GM19372 (cell line): Measurements from ENCODE around the gene PBXIP1.

Experiments
- ATAC-seq: cut with Tn5 transposase; IDR thresholded peaks from one replicate; pipeline ENCODE4 v1.9.1; 2021; ENCODE audit warnings: mild to moderate bottlenecking, low read depth, moderate library complexity; ENCODE audit not compliant: unreplicated experiment

Gene PBXIP1, protein sequence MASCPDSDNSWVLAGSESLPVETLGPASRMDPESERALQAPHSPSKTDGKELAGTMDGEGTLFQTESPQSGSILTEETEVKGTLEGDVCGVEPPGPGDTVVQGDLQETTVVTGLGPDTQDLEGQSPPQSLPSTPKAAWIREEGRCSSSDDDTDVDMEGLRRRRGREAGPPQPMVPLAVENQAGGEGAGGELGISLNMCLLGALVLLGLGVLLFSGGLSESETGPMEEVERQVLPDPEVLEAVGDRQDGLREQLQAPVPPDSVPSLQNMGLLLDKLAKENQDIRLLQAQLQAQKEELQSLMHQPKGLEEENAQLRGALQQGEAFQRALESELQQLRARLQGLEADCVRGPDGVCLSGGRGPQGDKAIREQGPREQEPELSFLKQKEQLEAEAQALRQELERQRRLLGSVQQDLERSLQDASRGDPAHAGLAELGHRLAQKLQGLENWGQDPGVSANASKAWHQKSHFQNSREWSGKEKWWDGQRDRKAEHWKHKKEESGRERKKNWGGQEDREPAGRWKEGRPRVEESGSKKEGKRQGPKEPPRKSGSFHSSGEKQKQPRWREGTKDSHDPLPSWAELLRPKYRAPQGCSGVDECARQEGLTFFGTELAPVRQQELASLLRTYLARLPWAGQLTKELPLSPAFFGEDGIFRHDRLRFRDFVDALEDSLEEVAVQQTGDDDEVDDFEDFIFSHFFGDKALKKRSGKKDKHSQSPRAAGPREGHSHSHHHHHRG

DNA sequence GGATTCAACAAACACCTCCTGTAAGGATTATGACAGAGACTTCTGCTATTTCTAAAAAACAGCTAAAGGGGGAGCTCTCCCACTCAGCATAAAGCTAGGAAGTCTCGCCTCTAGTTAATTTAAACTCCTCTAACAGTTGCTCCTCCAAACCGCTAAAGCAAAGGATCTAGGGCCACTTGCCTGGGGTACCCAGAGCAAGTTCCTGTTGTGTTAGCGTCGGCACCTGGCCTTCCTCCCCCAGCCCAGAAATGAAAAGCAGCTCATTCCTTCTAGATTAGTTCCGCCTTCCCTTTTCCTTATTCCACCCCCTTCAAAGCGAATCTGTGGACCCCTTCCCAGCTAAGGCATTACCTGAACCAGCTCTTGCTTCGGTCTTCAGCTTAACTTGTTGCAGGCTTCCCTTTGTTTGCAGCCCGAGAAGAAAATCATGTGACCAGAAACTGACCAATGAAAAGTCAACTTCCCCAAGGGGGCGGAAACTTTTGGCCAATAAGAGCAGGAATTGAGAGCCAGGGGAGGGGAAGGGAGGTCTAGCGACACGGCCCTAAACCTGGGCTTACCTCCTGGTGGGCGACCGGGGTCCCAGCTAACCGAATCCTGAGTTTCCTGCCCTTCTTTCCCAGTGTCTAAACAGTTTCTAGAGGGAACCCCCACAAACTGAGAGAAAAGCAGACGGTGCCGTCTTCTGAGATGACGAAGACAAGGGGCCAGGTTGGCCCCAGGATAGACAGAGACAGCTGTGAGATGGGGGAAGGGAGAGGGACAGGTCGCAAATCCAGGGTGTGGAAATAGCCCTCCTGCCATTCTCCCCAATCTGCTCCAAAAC lies at the start of gene PBXIP1:
PBXIP1 (minus strand) TSS at position 382 of the 826 bp plus-strand sequence. CDS start 2,378 bp downstream, outside the sequence.
- no peak for ATAC-seq

DNA sequence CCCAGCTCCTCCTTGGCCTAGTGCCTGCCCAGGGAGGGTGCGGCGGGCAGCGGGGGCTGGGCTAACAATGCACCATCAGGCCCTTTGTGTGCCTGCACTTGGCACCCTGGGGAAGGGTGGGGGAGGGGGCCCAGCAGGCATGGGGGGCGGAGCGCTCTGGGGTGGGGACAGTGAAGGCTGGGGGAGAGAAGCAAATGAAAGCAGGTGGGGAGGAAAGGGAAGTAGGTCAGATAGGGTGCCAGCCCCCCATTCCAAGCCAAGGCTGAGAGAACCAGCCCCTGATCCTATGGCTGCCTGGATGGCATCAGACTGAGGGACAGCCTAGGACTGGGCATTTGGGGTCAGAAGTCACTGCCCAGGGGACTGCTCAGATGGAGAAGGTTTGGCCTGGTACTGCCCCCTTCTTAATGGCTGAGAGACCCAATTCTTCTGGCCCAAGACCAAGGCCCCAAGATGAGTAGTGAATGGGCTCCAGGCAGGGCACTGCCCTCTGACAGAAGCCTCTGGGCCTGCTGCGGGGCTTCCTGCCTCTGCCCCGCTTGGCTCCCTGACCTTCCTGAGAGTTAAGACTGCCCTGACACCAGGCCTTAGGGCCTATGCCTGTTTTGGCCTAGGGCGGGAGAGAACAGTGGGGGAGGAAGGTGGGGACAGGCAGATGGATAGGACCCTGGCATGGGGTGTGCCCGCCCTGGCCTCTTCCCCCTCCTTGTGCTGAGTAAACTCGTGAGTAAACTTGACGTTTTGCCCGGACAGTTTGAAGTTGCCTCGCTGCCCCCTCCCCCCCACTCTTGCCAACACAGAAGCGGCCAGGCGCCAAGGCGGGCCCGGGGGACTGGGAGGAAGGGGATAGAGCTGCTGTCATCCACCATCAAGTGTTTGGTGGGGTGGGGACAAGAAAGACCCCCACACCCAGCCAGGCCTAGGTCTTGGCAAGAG lies 49.4 kb upstream of the PBXIP1 start:
- ATAC-seq, result no peak

DNA sequence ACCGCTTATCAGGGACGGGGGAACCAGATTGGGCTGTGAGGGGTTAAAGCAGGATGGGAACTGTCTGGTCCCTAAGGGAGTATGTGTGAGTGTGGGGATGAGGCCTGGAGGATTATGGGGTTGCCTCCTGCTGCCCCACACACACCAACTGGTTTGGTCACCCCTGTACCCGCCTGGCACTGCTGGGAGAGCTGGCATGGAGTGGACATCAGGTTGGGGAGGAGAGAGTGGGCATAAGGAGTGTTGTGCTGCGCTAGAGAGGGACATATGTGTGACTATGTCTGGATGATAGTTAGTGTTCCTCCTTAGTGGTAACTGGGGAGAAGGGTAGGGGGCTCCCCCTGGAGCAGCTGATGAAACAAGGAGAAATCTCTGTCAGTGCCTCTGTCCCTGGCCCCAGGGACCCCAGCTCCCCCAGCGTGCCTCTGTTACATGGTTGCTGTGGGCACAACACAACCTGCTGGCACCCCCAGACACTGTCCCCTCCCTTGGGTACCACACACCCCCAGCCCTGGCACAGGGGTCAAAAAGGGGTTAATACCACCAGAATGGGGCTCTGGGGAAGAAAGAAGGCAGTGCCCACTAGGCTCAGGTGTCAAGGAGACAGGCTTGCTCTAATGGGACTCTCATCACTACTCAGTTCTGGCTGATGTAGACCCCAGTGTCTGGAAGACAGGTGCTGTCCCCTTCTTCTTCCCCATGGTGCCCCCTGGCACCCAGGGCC lies 48.6 kb upstream of the PBXIP1 start:
- ATAC-seq, result no peak

DNA sequence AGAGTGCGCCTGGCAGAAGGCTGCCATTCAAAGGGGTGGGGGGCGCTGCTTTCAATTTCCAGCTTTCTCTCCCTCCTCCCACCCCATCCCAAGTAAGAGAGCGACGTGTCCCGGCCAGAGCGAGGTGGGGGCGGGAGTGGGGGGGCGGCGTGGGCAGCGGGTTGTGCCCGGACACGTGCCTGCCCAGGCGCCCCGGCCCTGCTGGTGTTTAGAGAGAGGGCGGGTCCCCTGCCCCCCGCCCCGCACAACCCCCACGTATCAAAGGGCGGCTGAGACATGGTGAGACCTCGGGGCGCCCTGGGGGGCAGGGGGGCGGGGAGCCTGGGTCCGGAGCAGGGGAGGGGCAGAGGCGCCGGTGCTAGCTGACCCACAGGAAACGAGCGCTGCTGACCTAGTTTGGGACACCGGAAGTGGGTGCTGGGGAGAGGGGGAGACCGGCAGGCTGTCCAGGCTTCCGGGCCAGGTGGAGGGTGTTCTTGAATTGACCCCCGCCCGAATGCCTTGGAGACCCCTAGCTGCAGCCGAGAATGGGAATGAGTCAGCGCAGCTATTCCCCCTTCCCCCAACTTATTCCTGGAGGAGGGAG lies 48.0 kb upstream of the PBXIP1 start:
- ATAC-seq, result no peak

DNA sequence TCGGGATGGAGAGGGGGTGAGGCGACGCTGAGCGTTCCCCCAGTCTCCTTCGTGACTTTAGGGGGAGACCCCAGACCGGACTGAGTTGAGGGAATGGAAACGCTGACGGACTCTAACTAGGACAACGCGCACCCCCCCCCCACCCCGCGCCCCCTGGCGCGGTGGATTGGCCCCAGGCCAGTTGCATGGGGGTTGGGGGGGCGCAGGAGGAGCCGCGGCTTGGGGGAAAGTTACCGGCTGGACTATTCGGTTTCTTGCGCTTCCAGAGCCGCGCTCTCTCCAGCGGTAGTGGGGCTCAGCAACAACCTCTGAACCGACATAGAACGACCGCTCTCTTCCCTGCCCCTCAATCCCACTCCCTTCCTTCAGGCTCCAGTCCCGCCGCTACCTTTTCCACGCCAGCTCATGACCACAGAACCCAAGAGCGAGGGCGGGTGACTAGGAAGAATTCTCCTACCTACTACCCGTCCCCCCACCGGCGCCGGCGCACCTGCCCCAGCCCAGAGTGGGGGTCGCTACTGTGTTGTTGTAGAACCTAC lies 47.4 kb upstream of the PBXIP1 start:
- ATAC-seq, result no peak

DNA sequence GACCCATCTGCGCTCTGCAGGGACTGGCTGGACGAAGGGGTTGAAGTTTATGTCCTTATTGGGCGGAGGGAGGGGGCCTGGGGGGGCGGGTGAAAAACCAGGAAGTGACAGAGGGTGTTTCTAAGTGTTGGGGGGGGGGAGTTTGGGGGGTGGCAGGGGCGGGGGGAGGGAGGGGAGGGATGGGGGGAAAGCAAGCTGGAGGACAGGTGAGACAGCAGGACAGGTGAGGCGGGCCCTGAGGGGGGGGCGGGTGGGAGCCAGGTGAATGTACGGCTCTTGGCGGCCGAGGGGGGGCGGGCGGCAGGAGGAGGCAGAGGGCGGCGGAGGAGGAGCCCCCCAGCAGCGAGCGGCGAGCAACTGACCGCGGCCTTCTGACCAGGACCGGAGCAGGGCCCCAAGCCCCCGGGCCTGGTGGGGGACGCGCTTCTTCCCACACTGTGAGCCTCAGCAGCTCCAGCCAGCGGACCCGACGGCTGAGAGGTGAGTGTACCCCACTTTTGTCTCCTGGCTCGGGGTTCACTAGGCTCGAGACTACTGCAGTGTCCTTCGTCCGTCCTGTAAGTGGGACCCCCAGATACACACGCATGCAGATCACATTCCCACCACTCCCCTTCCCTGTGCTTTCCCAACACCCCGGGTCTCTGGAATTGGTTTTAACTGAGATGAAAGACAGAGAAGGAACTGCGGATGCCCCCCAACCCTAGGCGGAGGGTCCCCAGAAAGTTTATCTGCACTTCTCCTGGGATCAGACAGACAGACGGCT lies 46.7 kb upstream of the PBXIP1 start, which contains the start of gene ZBTB7B:
ZBTB7B (plus strand) TSS at position 339 of the 763 bp plus-strand sequence. CDS start 11,859 bp downstream, outside the sequence.
- peak; percentile 2 for ATAC-seq

DNA sequence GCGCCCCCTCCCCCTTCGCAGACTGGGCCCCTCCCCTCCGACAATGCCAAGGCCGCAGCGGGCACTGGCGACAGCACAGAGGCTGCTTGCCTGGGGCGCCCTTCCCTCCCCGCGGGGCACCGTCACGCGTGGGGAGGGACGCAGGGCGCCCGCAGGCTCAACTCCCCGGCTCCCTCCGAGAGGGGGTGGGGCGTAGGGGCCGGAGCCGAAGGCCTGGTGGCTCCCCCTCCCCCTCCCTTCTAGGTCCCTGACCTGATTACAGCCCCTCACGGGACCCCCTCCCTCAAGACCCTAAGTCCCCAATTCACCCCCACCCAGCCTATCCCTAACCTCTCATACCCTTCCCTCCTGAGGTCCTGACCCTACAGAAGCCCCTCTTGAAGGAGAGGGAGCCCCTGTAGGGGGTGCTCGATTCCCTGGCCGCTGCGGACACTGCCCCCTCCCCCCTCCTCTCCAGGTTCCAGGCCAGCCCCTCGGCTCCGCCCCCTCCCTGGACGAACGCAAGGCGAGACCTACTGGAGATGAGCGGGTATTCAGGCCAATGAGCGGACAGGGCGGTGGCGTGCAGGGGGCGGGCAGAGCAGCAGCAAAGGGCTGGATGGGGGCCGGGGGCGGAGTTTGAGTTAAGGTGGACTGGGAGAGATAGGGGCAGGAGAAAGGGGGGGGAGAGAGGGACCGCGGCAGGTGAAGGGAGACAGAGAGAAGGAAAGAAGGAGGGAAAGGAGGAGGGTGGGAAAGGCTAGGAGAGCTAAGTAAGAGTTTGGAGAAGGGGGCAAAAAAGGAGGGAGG lies 46.0 kb upstream of the PBXIP1 start:
- peak; percentile 64 for ATAC-seq

DNA sequence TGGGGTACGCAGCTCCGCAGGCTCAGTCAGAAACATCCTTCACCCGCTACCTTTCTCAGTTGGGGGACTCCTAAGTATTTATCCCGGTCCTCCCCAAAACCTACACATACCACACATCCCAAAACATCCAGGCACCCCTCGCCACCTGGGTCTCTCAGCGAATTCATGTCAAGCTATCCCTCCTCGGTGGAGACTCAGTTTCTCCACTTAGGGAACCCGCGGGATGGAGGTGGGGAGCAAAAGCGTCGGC lies 45.5 kb upstream of the PBXIP1 start:
- ATAC-seq, result peak; percentile 6

DNA sequence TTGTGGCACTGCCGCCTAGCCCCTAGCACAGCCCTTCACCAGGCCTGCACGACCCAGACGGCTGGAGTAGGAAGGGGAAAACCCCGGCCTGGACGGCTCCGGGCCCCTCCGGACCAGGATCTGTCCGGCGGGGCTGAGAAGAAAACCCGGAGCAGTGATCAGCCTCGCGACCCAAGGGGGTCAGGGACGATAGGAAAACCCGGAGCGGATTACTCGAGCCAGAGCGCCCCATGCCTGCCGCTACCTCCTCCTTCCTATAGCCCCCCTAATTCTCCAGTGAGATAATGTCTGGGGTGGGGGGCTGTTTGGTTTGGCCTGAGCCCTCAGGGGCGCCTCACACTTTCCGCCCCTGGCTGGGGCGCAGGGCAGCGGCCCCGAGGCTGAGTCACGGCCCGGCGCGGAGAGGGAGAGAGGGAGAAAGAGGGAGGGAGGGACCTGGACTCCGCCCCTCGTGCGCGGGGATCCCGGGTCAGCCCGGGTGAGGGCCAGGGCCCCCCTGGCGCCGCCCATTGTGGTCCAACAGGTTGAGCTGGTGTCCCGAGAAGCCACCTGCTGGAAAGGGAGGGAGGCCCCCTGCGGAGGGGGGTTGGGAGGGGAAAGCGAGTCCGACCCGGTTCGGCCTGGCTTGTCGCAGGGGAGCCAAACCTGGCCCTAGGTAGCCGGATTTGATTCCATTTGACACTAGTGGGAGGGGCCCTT lies 45.0 kb upstream of the PBXIP1 start:
- peak; percentile 34 for ATAC-seq

DNA sequence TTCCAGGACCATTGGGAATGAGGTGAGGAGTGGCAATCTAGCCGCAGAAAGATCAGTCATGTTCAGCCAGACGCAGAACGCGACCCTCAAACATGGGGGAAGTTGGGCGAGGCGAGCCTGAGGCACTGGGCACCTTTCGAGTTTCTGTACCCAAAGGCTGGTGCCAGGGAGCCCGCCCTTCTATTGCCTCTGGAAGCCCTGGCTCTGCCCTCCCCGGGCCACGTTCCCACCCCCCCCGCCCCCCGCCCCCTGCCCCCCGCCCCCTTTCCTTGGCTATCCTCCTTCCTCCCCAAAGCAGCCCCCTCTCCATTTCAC lies 44.5 kb upstream of the PBXIP1 start:
- ATAC-seq, result no peak

DNA sequence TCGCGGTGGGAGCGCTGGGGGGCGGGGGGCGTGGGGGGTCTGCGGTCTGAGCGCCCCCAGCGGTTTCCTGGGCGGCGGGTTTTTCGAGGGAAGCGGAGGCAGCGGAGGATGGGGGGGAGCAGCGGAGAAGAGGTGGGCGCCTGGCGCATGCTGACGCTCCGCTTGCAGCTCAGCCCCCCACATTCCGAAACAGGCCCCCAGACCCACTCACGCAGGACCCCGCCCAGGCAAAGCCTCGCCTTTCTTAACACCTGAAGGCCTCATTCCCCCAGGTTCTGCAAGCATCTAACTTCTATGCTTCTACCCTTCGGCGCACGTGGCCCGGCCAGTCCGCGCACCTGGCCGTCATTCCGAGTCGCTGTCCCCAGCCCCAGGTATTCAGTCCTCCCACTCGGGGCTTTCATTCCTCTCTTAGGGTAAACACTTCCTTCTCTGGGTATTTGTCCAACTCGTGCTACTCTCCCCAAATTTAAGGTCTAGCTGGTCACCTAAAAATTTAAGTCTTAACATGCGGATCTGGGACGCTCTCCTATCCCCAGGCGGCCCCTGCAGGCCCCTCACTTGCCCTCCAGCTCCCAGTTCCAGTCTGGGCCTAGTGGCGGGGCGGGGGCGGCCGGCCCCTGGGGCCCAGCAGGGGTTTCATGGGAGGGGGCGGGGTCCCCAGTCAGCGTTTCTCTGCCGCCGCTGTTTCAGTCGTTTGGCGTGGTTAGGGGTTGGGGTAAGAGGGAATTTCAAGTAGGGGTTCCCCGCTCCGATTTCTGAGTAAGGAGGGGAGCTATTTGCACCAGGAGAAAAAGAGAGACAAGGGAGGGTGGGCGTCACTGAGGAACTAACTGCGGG lies 43.9 kb upstream of the PBXIP1 start:
- ATAC-seq, result no peak

DNA sequence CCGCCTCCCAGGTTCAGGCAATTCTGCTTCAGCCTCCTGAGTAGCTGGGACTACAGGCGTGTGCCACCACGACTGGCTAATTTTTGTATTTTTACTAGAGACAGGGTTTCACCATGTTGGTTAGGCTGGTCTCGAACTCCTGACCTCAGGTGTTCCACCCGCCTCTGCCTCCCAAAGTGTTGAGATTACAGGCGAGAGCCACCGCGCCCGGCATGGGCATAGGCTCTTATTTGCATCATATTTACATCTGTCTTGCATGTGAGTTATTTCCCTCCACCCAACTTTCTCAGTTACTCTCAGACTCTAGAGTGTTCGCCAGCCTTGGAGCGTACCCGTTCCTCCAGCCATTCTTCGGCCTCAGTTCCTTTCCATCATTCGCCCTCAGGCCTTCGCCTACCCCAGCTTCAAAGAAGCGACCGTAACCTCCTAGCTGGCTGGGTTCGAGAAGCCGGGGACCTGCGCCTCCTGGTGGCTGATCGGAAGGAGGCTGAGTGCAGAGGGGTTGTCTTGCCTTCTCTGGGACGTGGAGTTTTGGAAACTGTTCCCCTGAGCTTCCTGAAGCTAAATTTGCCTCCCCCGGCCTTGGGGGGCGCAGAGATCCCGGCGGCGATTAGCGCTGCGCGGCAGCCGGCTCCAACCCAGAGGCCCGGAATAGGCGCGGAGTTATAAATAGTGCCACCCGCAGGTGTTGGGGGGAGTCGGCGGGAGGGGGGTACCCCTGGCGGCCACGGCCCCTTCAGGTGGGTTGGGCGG lies 43.1 kb upstream of the PBXIP1 start:
- no peak for ATAC-seq

DNA sequence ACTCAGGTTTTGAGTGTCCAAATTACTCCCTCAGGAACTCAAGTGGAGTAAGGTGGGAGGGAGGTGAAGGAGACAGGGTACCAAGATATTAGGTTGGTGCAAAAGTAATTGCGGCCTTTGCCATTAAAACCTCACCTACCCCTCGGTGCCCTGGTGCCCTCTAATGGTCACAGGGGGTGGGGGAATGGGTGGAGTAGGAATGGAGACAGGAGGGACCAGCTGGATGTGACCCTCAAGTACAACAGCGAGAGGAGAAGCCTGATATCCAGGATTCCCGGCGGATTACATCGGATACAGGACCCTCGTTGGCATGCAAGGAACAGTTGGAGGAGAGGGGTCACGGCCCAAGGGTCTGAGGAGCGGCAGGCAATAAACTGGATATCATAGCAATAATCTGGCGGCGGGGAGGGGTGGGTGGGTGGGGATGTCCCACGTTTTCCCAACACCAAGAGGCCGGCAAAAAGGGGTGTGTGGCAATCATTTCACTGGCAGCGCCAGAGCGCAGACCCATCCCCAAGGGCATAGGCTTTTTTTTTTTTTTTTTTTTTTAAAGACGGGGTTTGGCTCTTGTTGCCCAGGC lies 42.4 kb upstream of the PBXIP1 start:
- ATAC-seq, result no peak

DNA sequence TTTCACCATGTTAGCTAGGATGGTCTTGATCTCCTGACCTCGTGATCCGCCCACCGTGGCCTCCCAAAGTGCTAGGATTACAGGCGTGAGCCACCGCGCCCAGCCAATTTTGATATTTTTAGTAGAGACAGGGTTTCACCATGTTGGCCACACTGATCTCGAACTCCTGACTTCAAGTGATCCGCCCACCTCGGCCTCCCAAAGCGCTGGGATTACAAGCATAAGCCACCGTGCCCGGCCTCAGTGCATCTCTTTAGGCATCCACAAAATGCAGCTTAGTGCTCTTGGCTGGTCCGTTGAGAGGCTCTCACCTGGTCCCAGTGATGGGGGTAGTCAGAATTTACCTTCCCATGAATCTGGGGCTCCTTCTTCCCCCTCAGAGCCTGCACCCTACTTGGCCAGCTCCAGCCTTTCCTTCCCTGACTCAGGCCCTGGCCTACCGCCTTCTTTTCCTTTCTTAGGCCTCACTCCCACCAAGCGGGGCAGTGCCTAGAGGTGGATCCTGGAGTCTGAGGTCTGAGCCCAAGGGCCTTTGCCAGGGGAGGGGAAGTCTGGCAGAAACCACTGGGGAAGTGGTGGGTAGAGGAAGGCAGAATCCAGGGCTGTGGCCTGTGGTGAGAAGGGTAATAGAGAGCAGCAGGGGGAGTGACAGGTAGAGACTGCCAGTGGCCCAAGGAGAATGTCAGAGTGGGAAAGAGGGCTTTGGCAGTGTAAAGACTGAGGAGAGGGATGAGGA lies 41.2 kb upstream of the PBXIP1 start:
- ATAC-seq, result no peak
